Lower leg skin (tissue), 3 donors: ENCODE data around the gene FGF2.

ENCODE experiments used
- POLR2A ChIP-seq, 2 donors: fragments of 450-650 bp; IDR thresholded peaks; one replicate each; pipeline ENCODE4 v1.6.1; 2016 to 2017; ENCODE audit warnings: antibody characterized with exemption in 2 of 2, mild to moderate bottlenecking in 1 of 2, moderate library complexity in 1 of 2
- TF ChIP-seq, protein P1 (sequence below), 3 donors: fragments of 450-650 bp; IDR thresholded peaks; one replicate each; pipeline ENCODE4 v1.5.1; 2016; ENCODE audit warnings: antibody characterized with exemption in 3 of 3, mild to moderate bottlenecking in 3 of 3, moderate library complexity in 2 of 3

- TF ChIP-seq, protein P1, sequence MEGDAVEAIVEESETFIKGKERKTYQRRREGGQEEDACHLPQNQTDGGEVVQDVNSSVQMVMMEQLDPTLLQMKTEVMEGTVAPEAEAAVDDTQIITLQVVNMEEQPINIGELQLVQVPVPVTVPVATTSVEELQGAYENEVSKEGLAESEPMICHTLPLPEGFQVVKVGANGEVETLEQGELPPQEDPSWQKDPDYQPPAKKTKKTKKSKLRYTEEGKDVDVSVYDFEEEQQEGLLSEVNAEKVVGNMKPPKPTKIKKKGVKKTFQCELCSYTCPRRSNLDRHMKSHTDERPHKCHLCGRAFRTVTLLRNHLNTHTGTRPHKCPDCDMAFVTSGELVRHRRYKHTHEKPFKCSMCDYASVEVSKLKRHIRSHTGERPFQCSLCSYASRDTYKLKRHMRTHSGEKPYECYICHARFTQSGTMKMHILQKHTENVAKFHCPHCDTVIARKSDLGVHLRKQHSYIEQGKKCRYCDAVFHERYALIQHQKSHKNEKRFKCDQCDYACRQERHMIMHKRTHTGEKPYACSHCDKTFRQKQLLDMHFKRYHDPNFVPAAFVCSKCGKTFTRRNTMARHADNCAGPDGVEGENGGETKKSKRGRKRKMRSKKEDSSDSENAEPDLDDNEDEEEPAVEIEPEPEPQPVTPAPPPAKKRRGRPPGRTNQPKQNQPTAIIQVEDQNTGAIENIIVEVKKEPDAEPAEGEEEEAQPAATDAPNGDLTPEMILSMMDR (IDR thresholded peaks at IDR 0.05) = no peak
- TF ChIP-seq POLR2A (IDR thresholded peaks at IDR 0.05) = no peak
Measured at GRCh38 chr4:122920473-122920872, 93.8 kb downstream of the FGF2 start.
